Transverse colon (tissue), 4 donors: ENCODE measurements around the gene RXFP1. TPM values are rescaled to one million over a fixed set of nuclear protein-coding genes. Genes with fewer than 3 reads are reported as not detected.

Experiments used
- DNase-seq: peaks from one replicate; pipeline ENCODE4 v3.0.0-alpha.2; 2019
- H3K27ac ChIP-seq, 4 donors: fragments of 200-600 bp; sonication (generic); 2 replicates each; pipeline ENCODE4 v1.5.1; 2016 to 2018; ENCODE audit warnings: inconsistent platforms in 4 of 4
- H3K27me3 ChIP-seq: fragments of 200-600 bp; sonication (generic); 2 replicates; pipeline ENCODE4 v1.5.1; 2017; ENCODE audit warnings: inconsistent platforms
- H3K36me3 ChIP-seq, 4 donors: fragments of 200-600 bp; sonication (generic); 2 replicates each; pipeline ENCODE4 v1.5.1; 2017 to 2019; ENCODE audit warnings: inconsistent platforms in 4 of 4
- H3K4me1 ChIP-seq, 4 donors: fragments of 200-600 bp; sonication (generic); 2 replicates each; pipeline ENCODE4 v1.5.1; 2017 to 2020; ENCODE audit warnings: inconsistent platforms in 4 of 4
- H3K4me3 ChIP-seq, 4 donors: fragments of 200-600 bp; sonication (generic); 1 replicate in 1 of 4; 2 replicates in 3 of 4; pipeline versions ENCODE4 v1.5.1 to v1.6.1; 2017 to 2019; ENCODE audit warnings: inconsistent platforms in 4 of 4
- H3K9me3 ChIP-seq, 2 donors: fragments of 200-600 bp; sonication (generic); 2 replicates each; pipeline ENCODE4 v1.5.1; 2017 to 2019; ENCODE audit warnings: inconsistent platforms in 2 of 2
- CTCF ChIP-seq, 5 experiments: fragments of 200-600 bp in 3 of 5; fragments of 450-650 bp in 2 of 5; sonication (generic) in 3 of 5; IDR thresholded peaks; 1 replicate in 2 of 5; 2 replicates in 3 of 5; pipeline ENCODE4 v1.5.1; 2016 to 2017; ENCODE audit warnings: antibody characterized with exemption in 5 of 5, inconsistent platforms in 3 of 5, mild to moderate bottlenecking in 2 of 5, moderate library complexity in 1 of 5
- EP300 ChIP-seq: sonication (generic); formaldehyde crosslinking; IDR thresholded peaks from one replicate; pipeline ENCODE4 v1.6.1; 2017; ENCODE audit warnings: antibody characterized with exemption, low read depth
- POLR2A ChIP-seq: fragments of 450-650 bp; IDR thresholded peaks from one replicate; pipeline ENCODE4 v1.6.1; 2016; ENCODE audit warnings: antibody characterized with exemption, mild to moderate bottlenecking, moderate library complexity
- POLR2AphosphoS5 ChIP-seq, 3 donors: sonication (generic); formaldehyde crosslinking; IDR thresholded peaks; one replicate each; pipeline ENCODE4 v1.6.1; 2016; ENCODE audit warnings: antibody characterized with exemption in 3 of 3
- WGBS, 2 donors: methylation state at CpG; one replicate each; pipeline ENCODE4 v1.1.5; 2018; ENCODE audit warnings: low coverage in 1 of 2; 5-methylcytosine and 5-hydroxymethylcytosine counted together
- in situ Hi-C, 4 donors: fragments of 200-750 bp; cut with MboI; loops; one replicate each; pipeline versions ENCODE4 v1.15.0 to v1.15.1; 2017; ENCODE audit warnings: low sequenced_read_pairs in 3 of 4, low pct_ligation_motif_present in 1 of 4, low pct_unique_long_range_greater_than_20kb in 1 of 4
- intact Hi-C: fragments of 100-400 bp; cut with DNase I; formaldehyde crosslinking; loops from one replicate; pipeline ENCODE4 v1.15.1; 2023; ENCODE audit warnings: low total_unique reads
- total RNA-seq, 4 donors: library from RNA; depleted of rRNA; stranded (reverse); fragments of >200 nt; gene quantifications; one replicate each; pipeline ENCODE4 v1.1.0, GENCODE V29; 2016

Gene RXFP1
- total RNA-seq, 4 donors from 2014 or later, result 0.16 TPM; not detected in 3

DNA sequence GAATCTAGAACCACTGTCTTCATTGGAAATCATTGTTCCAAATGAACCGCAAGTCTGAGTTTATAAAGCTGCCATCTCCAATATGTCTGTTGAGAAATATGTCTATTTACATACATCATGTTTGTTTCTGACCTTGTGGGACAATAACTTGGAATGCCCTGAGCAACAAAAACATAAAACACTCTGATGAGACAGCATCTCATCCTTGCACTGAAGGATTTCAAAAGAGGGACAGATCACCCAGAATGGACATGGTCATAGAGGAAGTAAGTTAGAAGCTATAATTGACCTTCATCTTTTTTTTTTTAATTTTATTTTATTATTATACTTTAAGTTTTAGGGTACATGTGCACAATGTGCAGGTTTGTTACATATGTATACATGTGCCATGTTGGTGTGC is 22.5 kb downstream of the RXFP1 start:
- Histone ChIP-seq H3K36me3 (no peaks in the 10 kb centered on the region), H3K4me3 (no peak overlapping the region), H3K27ac (no peak overlapping the region), H3K27me3 (no peaks in the 10 kb centered on the region), H3K4me1 (no peaks in the 10 kb centered on the region), H3K9me3 (no peaks in the 10 kb centered on the region)
- TF ChIP-seq POLR2AphosphoS5 (IDR thresholded peaks at IDR 0.05), result no peak
- TF ChIP-seq POLR2A, result no peak
- TF ChIP-seq CTCF (IDR thresholded peaks at IDR 0.05), result no peak
- TF ChIP-seq EP300, result no peak
- WGBS, 2 donors, result 75 to 81% methylated on average over 1 of the region's 1 CpG
- intact Hi-C loops (no loop called here), in situ Hi-C loops (no loop called here)
- no peak for DNase-seq

- Histone ChIP-seq H3K27ac (no peak overlapping the region), H3K36me3 (no peaks in the 10 kb centered on the region), H3K27me3 (no peaks in the 10 kb centered on the region), H3K4me1 (no peaks in the 10 kb centered on the region), H3K9me3 (no peaks in the 10 kb centered on the region), H3K4me3 (no peak overlapping the region)
- in situ Hi-C loops, result no loop called here
- WGBS, 2 donors, result 39 to 59% methylated on average over 3 of the region's 3 CpGs
- TF ChIP-seq POLR2A (no peak), POLR2AphosphoS5 (IDR thresholded peaks at IDR 0.05) (no peak), EP300 (no peak), CTCF (IDR thresholded peaks at IDR 0.05) (no peak)
- intact Hi-C loops, result no loop called here
- DNase-seq, result no peak
Measured at GRCh38 chr4:158553364-158553763, 31.7 kb downstream of the RXFP1 start.

GRCh38 chr4:158560284-158560683 is 38.6 kb downstream of the RXFP1 start:
- no peak for TF ChIP-seq EP300
- no peak for TF ChIP-seq POLR2A
- TF ChIP-seq POLR2AphosphoS5 (IDR thresholded peaks at IDR 0.05), result no peak
- TF ChIP-seq CTCF (IDR thresholded peaks at IDR 0.05), result no peak
- in situ Hi-C loops (no loop called here), intact Hi-C loops (no loop called here)

DNA sequence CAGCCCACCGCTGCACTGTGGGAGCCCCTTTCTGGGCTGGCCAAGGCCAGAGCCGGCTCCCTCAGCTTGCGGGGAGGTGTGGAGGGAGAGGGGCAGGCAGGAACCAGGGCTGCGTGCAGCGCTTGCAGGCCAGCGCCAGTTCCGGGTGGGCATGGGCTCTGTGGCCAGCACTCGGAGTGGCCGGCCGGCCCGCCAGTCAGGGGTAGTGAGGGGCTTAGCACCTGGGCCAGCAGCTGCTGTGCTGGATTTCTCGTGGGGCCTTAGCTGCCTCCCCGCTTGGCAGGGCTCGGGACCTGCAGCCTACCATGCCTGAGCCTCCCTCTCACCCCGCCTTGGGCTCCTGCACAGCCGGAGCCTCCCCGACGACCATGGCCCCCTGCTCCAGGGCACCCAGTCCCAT is 45.2 kb downstream of the RXFP1 start:
- DNase-seq, result no peak

More at GRCh38 chr4:158560284-158560683, 38.6 kb downstream of the RXFP1 start:
- H3K27ac ChIP-seq, result no peak overlapping the region
- H3K4me3 ChIP-seq, result no peak overlapping the region
- WGBS, 2 donors, result 80 to 84% methylated on average over 1 to 6 of the region's 6 CpGs
- no peaks in the 10 kb centered on the region for H3K27me3 ChIP-seq
- DNase-seq, result no peak
- H3K36me3 ChIP-seq, result no peaks in the 10 kb centered on the region
- no peaks in the 10 kb centered on the region for H3K4me1 ChIP-seq
- H3K9me3 ChIP-seq, result no peaks in the 10 kb centered on the region

More for the DNA sequence above, 45.2 kb downstream of the RXFP1 start:
- intact Hi-C loops, result no loop called here
- in situ Hi-C loops, result no loop called here
- WGBS, 2 donors, result 90% methylated on average over 8 of the region's 18 CpGs; no CpG with 5 or more reads in 1 of the 2 donors
- no peak for TF ChIP-seq POLR2AphosphoS5 (IDR thresholded peaks at IDR 0.05)
- TF ChIP-seq EP300, result no peak
- no peak for TF ChIP-seq POLR2A
- no peak for TF ChIP-seq CTCF (IDR thresholded peaks at IDR 0.05)
- H3K27ac ChIP-seq, result no peak overlapping the region
- no peaks in the 10 kb centered on the region for H3K9me3 ChIP-seq
- H3K4me1 ChIP-seq, result no peaks in the 10 kb centered on the region
- H3K27me3 ChIP-seq, result no peaks in the 10 kb centered on the region
- no peak overlapping the region for H3K4me3 ChIP-seq
- no peaks in the 10 kb centered on the region for H3K36me3 ChIP-seq
